NT2/D1 (cell line): ENCODE data around the gene DZIP1.

Experiments
- SUZ12 ChIP-seq: IDR thresholded peaks from 2 replicates; pipeline ENCODE4 v1.6.1; 2011; ENCODE audit not compliant: insufficient read length, insufficient read depth; ENCODE audit errors: extremely low read depth
- YY1 ChIP-seq: IDR thresholded peaks from 2 replicates; pipeline ENCODE4 v1.6.1; 2011; ENCODE audit not compliant: insufficient read length, insufficient read depth
- ZNF274 ChIP-seq: IDR thresholded peaks from 2 replicates; pipeline ENCODE4 v1.6.1; 2011; ENCODE audit warnings: mild to moderate bottlenecking, low read depth, low read length

DNA sequence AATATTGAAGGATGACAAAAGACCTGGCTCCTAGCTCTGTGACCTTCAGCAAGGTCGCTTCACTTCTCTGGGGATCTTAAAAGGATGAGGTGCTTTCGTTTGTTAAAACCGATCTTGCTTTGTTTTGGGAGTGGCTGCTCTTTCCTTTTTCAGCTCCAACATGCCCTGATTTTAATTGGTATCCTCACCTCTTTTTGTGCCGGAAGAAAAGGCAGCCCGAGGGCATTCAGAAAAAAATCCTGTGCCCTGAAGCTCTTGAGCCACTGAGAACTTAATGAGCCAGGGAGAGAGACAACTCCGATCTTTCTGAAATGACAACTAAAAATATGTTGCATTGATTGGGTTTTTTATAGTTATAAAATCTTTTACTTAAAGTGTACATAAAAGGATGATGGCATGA, 72.6 kb downstream of the DZIP1 start:
- TF ChIP-seq YY1 (no peak), SUZ12 (no peak), ZNF274 (no peak)
